Endothelial cell of umbilical vein (primary cell): ENCODE data around the gene NMT1. TPM values are rescaled to one million over a fixed set of nuclear protein-coding genes. Genes with fewer than 3 reads are reported as not detected.

Experiments used
- BruUV-seq: library from RNA; stranded (reverse); fragments of 400-500 nt; replicated peaks from 2 replicates; lab custom pipeline; 2021; lab: Mats Ljungman, UMichigan
- CTCF ChIA-PET: fragments of 300-600, 350-600 bp; sonication (Branson Sonifier 250); formaldehyde crosslinking; loops from one replicate; lab custom pipeline; 2021; ENCODE audit warnings: antibody characterized with exemption, inconsistent platforms; lab: Charles Lee
- POLR2A ChIA-PET: fragments of 300-600, 350-600 bp; sonication (Branson Sonifier 250); formaldehyde crosslinking; loops from one replicate; lab custom pipeline; 2021; ENCODE audit warnings: antibody characterized with exemption, inconsistent platforms; lab: Charles Lee
- DNase-seq: peaks from one replicate; pipeline ENCODE4 v3.0.0-alpha.2; 2011; ENCODE audit warnings: low read depth, low spot score
- FAIRE-seq: peaks from 2 replicates; lab custom pipeline; 2011; peaks lifted over from hg19 to GRCh38; lab: Jason Lieb, UNC
- H2AFZ ChIP-seq: 2 replicates; pipeline ENCODE4 v1.6.0; 2012; ENCODE audit warnings: low read depth, low read length, control low read depth, inconsistent platforms
- H3K27ac ChIP-seq: 2 replicates; pipeline ENCODE4 v1.5.1; 2011; ENCODE audit warnings: low read depth, mild to moderate bottlenecking, control low read depth, low read length, moderate library complexity; ENCODE audit not compliant: insufficient read depth
- H3K27me3 ChIP-seq, 2 experiments: 2 replicates each; pipeline versions ENCODE4 v1.6.0 to v1.6.1; 2011; ENCODE audit warnings: low read length in 2 of 2, mixed read lengths in 1 of 2; ENCODE audit not compliant: control insufficient read depth in 2 of 2, insufficient read depth in 2 of 2
- H3K36me3 ChIP-seq, 2 experiments: 2 replicates in 1 of 2; 3 replicates in 1 of 2; pipeline ENCODE4 v1.5.1; 2011; ENCODE audit warnings: low read length in 2 of 2, mild to moderate bottlenecking in 1 of 2, moderate library complexity in 1 of 2; ENCODE audit not compliant: control insufficient read depth in 2 of 2, insufficient read depth in 2 of 2; ENCODE audit errors: extremely low read depth in 1 of 2
- H3K4me1 ChIP-seq: 3 replicates; pipeline ENCODE4 v1.5.1; 2011; ENCODE audit warnings: mild to moderate bottlenecking, low read length; ENCODE audit not compliant: control insufficient read depth, insufficient read depth; ENCODE audit errors: extremely low read depth
- H3K4me2 ChIP-seq: 2 replicates; pipeline ENCODE4 v1.6.1; 2011; ENCODE audit warnings: low read length, control low read depth, mixed read lengths; ENCODE audit not compliant: insufficient read depth
- H3K4me3 ChIP-seq, 3 experiments: fragments of 200-600 bp in 1 of 3; sonication (generic), shearing (Covaris generic) in 1 of 3; replicated peaks in 1 of 3; 2 replicates each; pipeline ENCODE4 v1.5.1; 2011 to 2016; ENCODE audit warnings: control low read depth in 3 of 3, low read length in 3 of 3, mild to moderate bottlenecking in 2 of 3, inconsistent platforms in 1 of 3, low read depth in 1 of 3, moderate library complexity in 1 of 3; ENCODE audit not compliant: insufficient read depth in 1 of 3
- H3K79me2 ChIP-seq: 2 replicates; pipeline ENCODE4 v1.6.0; 2012; ENCODE audit warnings: low read length, inconsistent platforms; ENCODE audit not compliant: control insufficient read depth, insufficient read depth
- H3K9ac ChIP-seq: replicated peaks from 2 replicates; pipeline ENCODE3; 2011; ENCODE audit warnings: low read length, control low read depth; ENCODE audit not compliant: insufficient read depth; ENCODE audit errors: extremely low read depth
- H3K9me1 ChIP-seq: replicated peaks from 3 replicates; pipeline ENCODE4 v1.6.0; 2011; ENCODE audit warnings: mild to moderate bottlenecking, low read length; ENCODE audit not compliant: control insufficient read depth, insufficient read depth; ENCODE audit errors: extremely low read depth
- H3K9me3 ChIP-seq: replicated peaks from 2 replicates; pipeline ENCODE4 v1.5.1; 2012; ENCODE audit warnings: low read length, inconsistent platforms; ENCODE audit not compliant: control insufficient read depth, insufficient read depth
- H4K20me1 ChIP-seq: replicated peaks from 2 replicates; pipeline ENCODE3; 2011; ENCODE audit warnings: mild to moderate bottlenecking, low read length; ENCODE audit not compliant: control insufficient read depth, insufficient read depth; ENCODE audit errors: extremely low read depth
- EZH2 ChIP-seq: IDR thresholded peaks from 2 replicates; pipeline ENCODE4 v1.6.1; 2012; ENCODE audit warnings: borderline replicate concordance, low read depth, mild to moderate bottlenecking, moderate library complexity, low read length, inconsistent platforms; ENCODE audit not compliant: severe bottlenecking
- FOS ChIP-seq: IDR thresholded peaks from 2 replicates; pipeline ENCODE4 v1.6.1; 2011; ENCODE audit warnings: mild to moderate bottlenecking, low read length, moderate library complexity, borderline replicate concordance; ENCODE audit not compliant: insufficient read depth
- GATA2 ChIP-seq: IDR thresholded peaks from 2 replicates; pipeline ENCODE4 v1.7.0; 2011; ENCODE audit warnings: low read depth, mild to moderate bottlenecking, moderate library complexity, mixed read lengths, low read length; ENCODE audit not compliant: insufficient read length, insufficient read depth
- JUN ChIP-seq: IDR thresholded peaks from 2 replicates; pipeline ENCODE4 v1.6.1; 2011; ENCODE audit warnings: borderline replicate concordance, low read depth; ENCODE audit not compliant: insufficient read length, insufficient read depth
- MYC ChIP-seq: IDR thresholded peaks from one replicate; pipeline ENCODE4 v1.6.1; 2011; ENCODE audit warnings: mild to moderate bottlenecking, low read depth, low read length
- POLR2A ChIP-seq: IDR thresholded peaks from 2 replicates; pipeline ENCODE4 v1.6.1; 2012; ENCODE audit warnings: low read depth, mild to moderate bottlenecking, control low read depth, low read length
- POLR2AphosphoS5 ChIP-seq: IDR thresholded peaks from 2 replicates; pipeline ENCODE4 v1.6.1; 2012; ENCODE audit warnings: low read depth, mild to moderate bottlenecking, control low read depth, low read length, moderate library complexity; ENCODE audit not compliant: insufficient read depth
- dilution Hi-C: fragments of 300-500 bp; cut with MboI; formaldehyde crosslinking; loops from one replicate; pipeline ENCODE4 v1.15.0; 2019; ENCODE audit warnings: low sequenced_read_pairs; ENCODE audit not compliant: extremely low pct_ligation_motif_present
- intact Hi-C: fragments of 100-400 bp; cut with micrococcal nuclease; formaldehyde crosslinking; loops from one replicate; pipeline ENCODE4 v1.10.0; 2022
- polyA plus RNA-seq, 4 experiments: library from polyadenylated mRNA; depleted of rRNA in 3 of 4; stranded (reverse) in 3 of 4; unstranded in 1 of 4; fragments of >200 nt; gene quantifications; 2 replicates each; pipeline versions ENCODE4 v1.2.1 to v1.2.3, GENCODE V29; 2011 to 2012; ENCODE audit warnings: missing spikeins in 1 of 4
- total RNA-seq: library from RNA; stranded (reverse); gene quantifications from 2 replicates; pipeline ENCODE4 v1.2.3, GENCODE V29; 2021
- TF ChIP-seq, protein P1 (sequence below): IDR thresholded peaks from 2 replicates; pipeline ENCODE4 v1.6.1; 2011; ENCODE audit not compliant: insufficient read depth, insufficient read length
- TF ChIP-seq, protein P2 (sequence below), 2 donors: IDR thresholded peaks; 1 replicate in 1 of 2; 2 replicates in 1 of 2; pipeline ENCODE4 v1.5.1; 2011; ENCODE audit warnings: low read length in 2 of 2, mild to moderate bottlenecking in 2 of 2, moderate library complexity in 2 of 2, control low read depth in 1 of 2, inconsistent platforms in 1 of 2, low read depth in 1 of 2; ENCODE audit not compliant: insufficient read depth in 1 of 2; ENCODE audit errors: extremely low read depth in 1 of 2

NMT1 gene
- total and polyA plus RNA-seq, 2 donors (not counting 3 experiments of a cell fraction or from before 2014, with no cell fraction given): 37.6 to 135 TPM

GRCh38 chr17:45077643-45078042, 16.5 kb downstream of the NMT1 start:
- Histone ChIP-seq H3K4me1 (peaks cover 5% of the 10 kb centered on the region), H3K36me3 (peaks cover 11 to 25% of the 10 kb centered on the region in 2 experiments), H3K4me2 (no peak overlapping the region), H3K27me3 (no peaks in the 10 kb centered on the region), H3K9ac (no peak overlapping the region), H3K27ac (no peak overlapping the region), H4K20me1 (no peaks in the 10 kb centered on the region), H3K79me2 (peaks cover 75% of the 10 kb centered on the region), H3K4me3 (no peak overlapping the region), H3K9me1 (no peaks in the 10 kb centered on the region), H2AFZ (no peak overlapping the region), H3K9me3 (no peaks in the 10 kb centered on the region)
- BruUV-seq: no TSS peak
- no peak for DNase-seq
- TF ChIP-seq, protein P1, sequence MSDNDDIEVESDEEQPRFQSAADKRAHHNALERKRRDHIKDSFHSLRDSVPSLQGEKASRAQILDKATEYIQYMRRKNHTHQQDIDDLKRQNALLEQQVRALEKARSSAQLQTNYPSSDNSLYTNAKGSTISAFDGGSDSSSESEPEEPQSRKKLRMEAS: no peak
- TF ChIP-seq EZH2: no peak
- TF ChIP-seq GATA2: no peak
- TF ChIP-seq POLR2AphosphoS5: no peak
- no peak for TF ChIP-seq FOS
- no peak for TF ChIP-seq MYC
- TF ChIP-seq, protein P2, sequence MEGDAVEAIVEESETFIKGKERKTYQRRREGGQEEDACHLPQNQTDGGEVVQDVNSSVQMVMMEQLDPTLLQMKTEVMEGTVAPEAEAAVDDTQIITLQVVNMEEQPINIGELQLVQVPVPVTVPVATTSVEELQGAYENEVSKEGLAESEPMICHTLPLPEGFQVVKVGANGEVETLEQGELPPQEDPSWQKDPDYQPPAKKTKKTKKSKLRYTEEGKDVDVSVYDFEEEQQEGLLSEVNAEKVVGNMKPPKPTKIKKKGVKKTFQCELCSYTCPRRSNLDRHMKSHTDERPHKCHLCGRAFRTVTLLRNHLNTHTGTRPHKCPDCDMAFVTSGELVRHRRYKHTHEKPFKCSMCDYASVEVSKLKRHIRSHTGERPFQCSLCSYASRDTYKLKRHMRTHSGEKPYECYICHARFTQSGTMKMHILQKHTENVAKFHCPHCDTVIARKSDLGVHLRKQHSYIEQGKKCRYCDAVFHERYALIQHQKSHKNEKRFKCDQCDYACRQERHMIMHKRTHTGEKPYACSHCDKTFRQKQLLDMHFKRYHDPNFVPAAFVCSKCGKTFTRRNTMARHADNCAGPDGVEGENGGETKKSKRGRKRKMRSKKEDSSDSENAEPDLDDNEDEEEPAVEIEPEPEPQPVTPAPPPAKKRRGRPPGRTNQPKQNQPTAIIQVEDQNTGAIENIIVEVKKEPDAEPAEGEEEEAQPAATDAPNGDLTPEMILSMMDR (IDR thresholded peaks at IDR 0.05; ENCODE audit: extremely low read depth in 1 of 2, insufficient read depth in 1 of 2, low read depth in 1 of 2, low read length in 2 of 2): no peak
- TF ChIP-seq POLR2A: no peak
- no peak for TF ChIP-seq JUN
- dilution Hi-C loops: no loop called here
- no peak for FAIRE-seq
- ChIA-PET CTCF (interaction anchor here (1.4 to 2.2 kb wide), 3 partner anchors 12 to 58 kb away, joined by 5 to 8 read pairs (median 5); partner anchors contain the start of gene ACBD4), POLR2A (no interaction called here)
- intact Hi-C loops: no loop called here
